GM12891 (cell line): ENCODE results near the gene KCNMB2.

Experiments
- DNase-seq: peaks from one replicate; pipeline ENCODE4 v3.0.0; 2011; ENCODE audit warnings: low spot score; ENCODE audit not compliant: insufficient read length
- FAIRE-seq: peaks from 2 replicates; lab custom pipeline; 2011; peaks lifted over from hg19 to GRCh38; lab: Jason Lieb, UNC
- PAX5 ChIP-seq: IDR thresholded peaks from 2 replicates; pipeline ENCODE4 v1.6.1; 2011; ENCODE audit warnings: low read length, moderate library complexity, mild to moderate bottlenecking; ENCODE audit not compliant: insufficient read depth, severe bottlenecking
- POLR2A ChIP-seq: IDR thresholded peaks from 2 replicates; pipeline ENCODE4 v1.6.1; 2011; ENCODE audit warnings: low read depth, low read length, control low read depth
- POLR2AphosphoS5 ChIP-seq: IDR thresholded peaks from 2 replicates; pipeline ENCODE4 v1.6.1; 2011; ENCODE audit warnings: low read depth, low read length, control low read depth
- POU2F2 ChIP-seq: IDR thresholded peaks from 2 replicates; pipeline ENCODE4 v1.6.1; 2011; ENCODE audit warnings: low read depth, mild to moderate bottlenecking, control low read depth, low read length, moderate library complexity
- SPI1 ChIP-seq: IDR thresholded peaks from 2 replicates; pipeline ENCODE4 v1.6.1; 2011; ENCODE audit warnings: low read depth, low read length, control low read depth
- TAF1 ChIP-seq: IDR thresholded peaks from 2 replicates; pipeline ENCODE4 v1.6.1; 2011; ENCODE audit warnings: low read depth, low read length, control low read depth

KCNMB2 gene

GRCh38 chr3:178597371-178597770, 61.1 kb downstream of the KCNMB2 start:
- no peak for TF ChIP-seq TAF1
- no peak for FAIRE-seq
- no peak for DNase-seq

- FAIRE-seq (peak; percentile 35), DNase-seq (no peak)
- TF ChIP-seq POLR2AphosphoS5 (no peak), POLR2A (no peak), SPI1 (no peak), PAX5 (no peak), TAF1 (no peak), POU2F2 (no peak)
Observed at GRCh38 chr3:178602856-178603255, 66.6 kb downstream of the KCNMB2 start.

- TF ChIP-seq POU2F2 (no peak), SPI1 (no peak), POLR2AphosphoS5 (no peak), PAX5 (no peak)
- DNase-seq (no peak), FAIRE-seq (no peak)
Observed at GRCh38 chr3:178603735-178604134, 67.5 kb downstream of the KCNMB2 start.

- FAIRE-seq (no peak), DNase-seq (no peak)
- TF ChIP-seq PAX5 (no peak), POLR2A (no peak), POU2F2 (no peak), SPI1 (no peak)
Observed at GRCh38 chr3:178618197-178618596, 82.0 kb downstream of the KCNMB2 start.

- FAIRE-seq (no peak), DNase-seq (no peak)
- TF ChIP-seq POLR2A, result no peak
- TF ChIP-seq POU2F2, result no peak
- no peak for TF ChIP-seq PAX5
- TF ChIP-seq POLR2AphosphoS5, result no peak
- no peak for TF ChIP-seq SPI1
Observed at GRCh38 chr3:178618896-178619295, 82.7 kb downstream of the KCNMB2 start.

- DNase-seq, result no peak
- FAIRE-seq, result no peak
Observed at GRCh38 chr3:178623666-178624255, 87.5 kb downstream of the KCNMB2 start.

GRCh38 chr3:178624276-178624675, 88.0 kb downstream of the KCNMB2 start:
- no peak for TF ChIP-seq POLR2A
- DNase-seq, result no peak
- no peak for FAIRE-seq

More at GRCh38 chr3:178623666-178624255, 87.5 kb downstream of the KCNMB2 start:
- no peak for TF ChIP-seq SPI1
- TF ChIP-seq POLR2A, result no peak
- TF ChIP-seq PAX5, result no peak
- TF ChIP-seq TAF1, result no peak
- TF ChIP-seq POLR2AphosphoS5, result no peak
- TF ChIP-seq POU2F2, result no peak

- FAIRE-seq (no peak), DNase-seq (no peak)
- no peak for TF ChIP-seq POU2F2
- TF ChIP-seq PAX5, result no peak
- TF ChIP-seq POLR2AphosphoS5, result no peak
- no peak for TF ChIP-seq POLR2A
- TF ChIP-seq TAF1, result no peak
- TF ChIP-seq SPI1, result no peak
Observed at GRCh38 chr3:178625053-178625600, 88.9 kb downstream of the KCNMB2 start.

- DNase-seq, result no peak
- TF ChIP-seq PAX5 (no peak), TAF1 (no peak), SPI1 (no peak), POU2F2 (no peak), POLR2A (no peak), POLR2AphosphoS5 (no peak)
- no peak for FAIRE-seq
Observed at GRCh38 chr3:178628037-178628436, 91.8 kb downstream of the KCNMB2 start.

GRCh38 chr3:178629430-178630178, 93.4 kb downstream of the KCNMB2 start:
- TF ChIP-seq SPI1, result no peak
- no peak for TF ChIP-seq POU2F2
- no peak for TF ChIP-seq POLR2A
- TF ChIP-seq POLR2AphosphoS5, result no peak
- no peak for TF ChIP-seq PAX5
- TF ChIP-seq TAF1, result no peak
- FAIRE-seq, result no peak
- no peak for DNase-seq

- FAIRE-seq, result no peak
Observed at GRCh38 chr3:178631950-178632349, 95.7 kb downstream of the KCNMB2 start.

More at GRCh38 chr3:178631950-178632349, 95.7 kb downstream of the KCNMB2 start:
- TF ChIP-seq TAF1 (no peak), POU2F2 (no peak), PAX5 (no peak), POLR2AphosphoS5 (no peak), POLR2A (no peak), SPI1 (no peak)
- DNase-seq, result no peak
